Astrocyte of the cerebellum (primary cell): ENCODE results near the gene SLC35D2.
A peak's percentile ranks its signal among the peaks of the same experiment; 100 is the strongest.
"Not testable (repeated sequence)": the region's sequence is repeated elsewhere in the genome, so short reads cannot be mapped to it uniquely, and the experiment has no call there.

Experiments
- DNase-seq: peaks from one replicate; pipeline ENCODE4 v3.0.0-alpha.2; 2011; ENCODE audit warnings: low read depth
- H3K4me3 ChIP-seq: 2 replicates; pipeline ENCODE4 v1.5.1; 2011; ENCODE audit warnings: mild to moderate bottlenecking, low read depth, low read length, moderate library complexity
- in situ Hi-C: cut with HindIII; loops from 2 replicates; pipeline ENCODE4 v1.10.0; 2017; ENCODE audit warnings: low sequenced_read_pairs
- TF ChIP-seq, protein P1 (sequence below): IDR thresholded peaks from 2 replicates; pipeline ENCODE4 v1.5.1; 2012; ENCODE audit warnings: low read length, low read depth, moderate library complexity, mild to moderate bottlenecking; ENCODE audit errors: missing control alignments

SLC35D2 gene

DNA sequence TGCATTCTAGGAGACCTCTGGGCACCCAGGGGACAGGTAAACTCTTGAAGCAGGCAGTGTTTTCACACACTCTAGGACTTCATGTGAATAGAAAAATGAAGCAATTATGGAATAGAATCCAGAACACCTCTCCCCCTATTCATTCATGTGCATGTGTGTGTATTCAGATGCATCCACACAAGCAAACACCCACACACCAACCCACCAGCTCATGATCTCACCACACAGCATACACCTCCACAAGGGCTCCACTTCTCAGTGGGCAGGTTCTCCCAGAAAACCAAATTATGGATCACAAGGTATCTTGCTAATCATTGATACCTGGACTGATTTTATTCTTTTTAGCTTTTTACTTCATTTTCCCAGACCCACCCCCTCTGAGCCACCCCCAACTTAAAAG lies 60.3 kb downstream of the SLC35D2 start:
- H3K4me3 ChIP-seq: no peak overlapping the region
- TF ChIP-seq, protein P1, sequence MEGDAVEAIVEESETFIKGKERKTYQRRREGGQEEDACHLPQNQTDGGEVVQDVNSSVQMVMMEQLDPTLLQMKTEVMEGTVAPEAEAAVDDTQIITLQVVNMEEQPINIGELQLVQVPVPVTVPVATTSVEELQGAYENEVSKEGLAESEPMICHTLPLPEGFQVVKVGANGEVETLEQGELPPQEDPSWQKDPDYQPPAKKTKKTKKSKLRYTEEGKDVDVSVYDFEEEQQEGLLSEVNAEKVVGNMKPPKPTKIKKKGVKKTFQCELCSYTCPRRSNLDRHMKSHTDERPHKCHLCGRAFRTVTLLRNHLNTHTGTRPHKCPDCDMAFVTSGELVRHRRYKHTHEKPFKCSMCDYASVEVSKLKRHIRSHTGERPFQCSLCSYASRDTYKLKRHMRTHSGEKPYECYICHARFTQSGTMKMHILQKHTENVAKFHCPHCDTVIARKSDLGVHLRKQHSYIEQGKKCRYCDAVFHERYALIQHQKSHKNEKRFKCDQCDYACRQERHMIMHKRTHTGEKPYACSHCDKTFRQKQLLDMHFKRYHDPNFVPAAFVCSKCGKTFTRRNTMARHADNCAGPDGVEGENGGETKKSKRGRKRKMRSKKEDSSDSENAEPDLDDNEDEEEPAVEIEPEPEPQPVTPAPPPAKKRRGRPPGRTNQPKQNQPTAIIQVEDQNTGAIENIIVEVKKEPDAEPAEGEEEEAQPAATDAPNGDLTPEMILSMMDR: no peak
- DNase-seq: no peak
- in situ Hi-C loops: no loop called here

DNA sequence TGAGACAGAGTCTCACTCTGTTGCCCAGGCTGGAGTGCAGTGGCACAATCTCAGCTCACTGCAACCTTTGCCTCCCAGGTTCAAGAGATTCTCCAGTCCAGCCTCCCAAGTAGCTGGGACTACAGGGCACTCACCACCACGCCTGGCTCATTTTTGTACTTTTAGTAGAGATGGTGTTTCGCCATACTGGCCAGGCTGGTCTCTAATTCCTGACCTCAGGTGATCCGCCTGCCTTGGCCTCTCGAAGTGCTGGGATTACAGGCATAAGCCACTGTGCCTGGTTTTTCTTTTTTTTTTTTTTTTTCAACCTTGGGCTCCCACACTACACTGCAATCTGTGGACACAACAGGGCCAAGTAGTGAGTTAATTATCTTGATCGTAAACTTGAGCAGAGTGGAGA lies 60.8 kb downstream of the SLC35D2 start:
- DNase-seq, in situ Hi-C loops, H3K4me3 ChIP-seq: not testable (repeated sequence)

DNA sequence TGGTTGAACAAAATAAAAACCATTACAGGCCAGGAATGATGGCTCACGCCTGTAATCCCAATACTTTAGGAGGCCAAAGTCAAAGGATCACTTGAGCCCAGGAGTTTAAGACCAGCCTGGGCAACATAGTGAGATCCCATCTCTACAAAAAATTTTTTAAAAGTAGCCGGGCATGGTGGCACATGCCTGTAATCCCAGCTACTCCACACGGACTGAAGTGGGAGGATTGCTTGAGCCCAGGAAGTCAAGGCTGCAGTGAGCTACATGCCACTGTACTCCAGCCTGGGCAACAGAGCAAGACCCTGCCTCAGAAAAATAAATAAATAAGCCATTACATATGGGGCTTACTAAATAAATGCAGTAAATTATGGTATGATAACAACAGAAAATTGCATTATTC lies 61.3 kb downstream of the SLC35D2 start:
- DNase-seq, H3K4me3 ChIP-seq, in situ Hi-C loops: not testable (repeated sequence)

DNA sequence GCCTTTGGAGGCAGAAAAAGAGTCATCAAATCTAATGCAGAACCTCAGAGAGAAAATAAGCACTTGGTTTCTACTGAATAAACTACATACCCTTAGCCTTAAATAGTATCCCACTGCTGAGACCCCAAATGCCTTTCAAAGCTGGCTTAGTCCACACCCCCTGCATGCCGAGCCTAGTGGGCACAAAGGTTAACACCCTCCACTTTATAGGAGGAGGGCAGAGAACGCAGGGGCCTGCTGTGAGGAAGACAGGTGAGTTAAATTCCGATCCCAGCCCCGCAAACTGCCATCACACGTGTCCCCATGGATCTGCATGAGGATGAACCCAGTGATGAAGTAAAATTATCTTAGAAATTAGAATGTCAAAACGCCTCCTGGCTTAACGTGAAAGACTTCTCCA lies 62.0 kb downstream of the SLC35D2 start:
- DNase-seq: no peak
- H3K4me3 ChIP-seq: no peak overlapping the region
- in situ Hi-C loops: no loop called here
- TF ChIP-seq, protein P1: no peak

DNA sequence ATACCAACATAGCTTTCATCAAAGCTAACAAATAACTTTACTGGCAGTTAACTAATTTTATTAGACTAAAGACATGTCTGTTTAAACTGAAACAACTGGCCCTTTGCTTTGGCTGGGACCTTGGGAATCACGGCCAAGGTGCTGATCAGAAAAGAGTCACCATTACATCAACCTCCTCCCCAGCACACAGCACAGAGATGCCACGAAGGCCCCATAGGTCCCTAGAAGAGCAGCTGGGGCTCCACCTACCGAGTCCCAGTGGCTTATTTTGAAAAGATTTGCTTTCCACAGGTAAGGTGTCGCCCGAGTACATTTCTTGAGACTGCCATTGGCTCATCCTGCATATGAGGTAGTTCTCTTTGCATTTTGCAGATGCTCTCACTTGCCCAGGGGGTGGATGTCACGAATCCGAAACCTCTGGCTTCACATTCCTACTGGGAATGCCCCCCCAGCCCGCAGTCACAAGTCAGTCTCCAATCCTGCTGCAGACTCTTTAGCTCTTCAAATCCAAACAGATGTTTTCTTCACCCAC lies 62.7 kb downstream of the SLC35D2 start:
- in situ Hi-C loops: no loop called here
- TF ChIP-seq, protein P1: no peak
- H3K4me3 ChIP-seq: no peak overlapping the region
- DNase-seq: no peak

DNA sequence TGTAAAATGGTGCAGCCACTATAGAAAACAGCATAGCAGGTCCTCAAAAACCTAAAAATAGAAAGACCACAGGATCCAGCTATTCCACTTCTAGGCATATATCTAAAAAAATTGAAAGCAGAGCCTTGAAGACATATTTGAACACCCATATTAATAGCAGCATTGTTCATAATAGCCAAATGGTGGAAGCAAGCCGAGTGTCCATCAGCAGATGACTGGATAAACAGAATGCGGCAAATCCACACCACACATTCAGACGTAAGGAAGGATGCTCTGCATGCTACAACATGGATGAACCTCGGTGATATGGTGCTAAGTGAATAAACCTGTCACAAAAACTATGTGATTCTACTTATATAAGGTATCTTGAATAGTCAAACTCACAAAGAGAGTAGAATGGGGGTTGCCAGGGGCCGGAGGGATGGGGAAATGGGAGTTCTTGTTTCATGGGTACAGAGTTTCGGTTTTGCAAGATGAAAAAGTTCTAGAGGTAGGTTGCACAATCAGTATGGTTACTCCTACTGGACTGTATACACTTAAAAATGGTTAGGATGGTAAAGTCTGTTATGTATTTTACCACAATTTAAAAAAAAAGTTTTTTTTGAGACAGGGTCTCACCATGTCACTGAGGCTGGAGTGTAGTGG lies 64.5 kb downstream of the SLC35D2 start:
- in situ Hi-C loops: no loop called here
- H3K4me3 ChIP-seq: no peak overlapping the region
- DNase-seq: no peak
- TF ChIP-seq, protein P1: no peak

DNA sequence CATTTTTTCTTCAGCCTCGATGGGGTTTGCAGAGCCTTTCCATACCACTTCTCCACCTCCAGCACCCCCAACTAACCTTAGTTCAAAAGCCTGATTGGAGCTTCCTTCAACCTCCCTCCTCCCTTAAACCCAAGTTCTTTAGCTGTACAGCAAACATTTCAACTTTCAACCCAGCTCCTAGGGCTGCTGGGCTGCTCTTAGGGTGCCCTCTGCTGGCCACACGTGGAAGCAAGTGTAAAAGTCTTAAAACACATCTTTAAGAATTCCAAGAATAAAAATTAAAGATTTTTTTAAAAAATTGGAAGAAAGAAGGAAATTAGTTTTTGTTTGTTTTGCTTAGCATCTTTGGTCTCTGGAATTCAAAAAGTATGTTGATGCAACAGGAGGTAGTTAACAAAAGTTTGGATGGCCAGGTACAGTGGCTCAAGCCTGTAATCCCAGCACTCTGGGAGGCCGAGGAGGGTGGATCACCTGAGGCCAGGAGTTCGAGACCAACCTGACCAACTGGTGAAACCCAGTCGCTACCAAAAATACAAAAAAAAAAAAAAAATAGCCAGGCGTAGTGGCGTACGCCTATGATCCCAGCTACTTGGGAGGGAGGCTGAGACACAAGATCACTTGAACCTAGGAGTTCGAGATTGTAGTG lies 66.1 kb downstream of the SLC35D2 start:
- DNase-seq: peak; percentile 60
- TF ChIP-seq, protein P1: peak; percentile 98
- no peak overlapping the region for H3K4me3 ChIP-seq
- in situ Hi-C loops: no loop called here

DNA sequence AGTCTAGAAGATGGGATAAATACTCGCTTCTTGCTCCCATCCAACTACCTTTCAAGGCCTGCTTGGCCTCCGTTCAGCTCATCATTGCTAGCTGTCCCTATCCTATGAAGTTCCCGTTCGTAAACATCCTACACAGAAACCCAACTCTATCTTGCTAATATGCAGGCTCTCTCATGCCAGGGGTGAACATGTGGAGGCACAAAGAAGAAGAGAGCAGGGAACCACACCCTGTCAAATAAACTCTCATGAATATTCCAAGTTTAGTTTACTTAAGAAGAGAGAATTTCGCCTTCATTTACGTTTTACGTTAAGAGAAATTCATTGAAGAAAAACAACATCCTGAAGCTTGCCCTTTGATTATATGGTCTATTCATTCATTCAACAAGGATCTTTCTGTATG lies 73.7 kb downstream of the SLC35D2 start:
- H3K4me3 ChIP-seq: no peak overlapping the region
- DNase-seq: no peak
- in situ Hi-C loops: no loop called here
- TF ChIP-seq, protein P1: no peak

DNA sequence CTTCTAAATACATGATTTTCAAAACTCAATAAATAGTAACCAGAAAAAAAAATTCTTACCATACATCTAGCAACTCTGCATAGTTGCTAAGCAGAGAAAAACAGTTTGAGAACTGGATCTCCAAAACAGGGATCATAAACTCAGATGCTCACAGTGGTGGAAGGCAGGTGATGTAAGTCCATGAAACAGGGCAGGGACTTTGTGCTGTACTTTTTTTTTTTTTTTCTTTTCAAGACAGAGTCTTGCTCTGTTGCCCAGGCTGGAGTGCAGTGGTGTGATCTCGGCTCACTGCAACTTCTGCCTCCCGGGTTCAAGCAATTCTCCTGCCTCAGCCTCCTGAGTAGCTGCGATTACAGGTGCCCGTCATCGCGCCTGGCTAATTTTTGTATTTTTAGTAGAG lies 76.6 kb downstream of the SLC35D2 start:
- DNase-seq, H3K4me3 ChIP-seq, in situ Hi-C loops: not testable (repeated sequence)
